Skeletal muscle satellite cell (primary cell): ENCODE data around the gene TRIM28.
"Not testable (repeated sequence)": the region's sequence is repeated elsewhere in the genome, so short reads cannot be mapped to it uniquely, and the experiment has no call there.

Experiments
- H3K27me3 ChIP-seq: 2 replicates; pipeline ENCODE4 v1.7.0; 2013; ENCODE audit warnings: low read length; ENCODE audit not compliant: control insufficient read depth, insufficient read depth
- H3K36me3 ChIP-seq: 2 replicates; pipeline ENCODE4 v1.7.0; 2013; ENCODE audit warnings: mild to moderate bottlenecking, control low read depth, low read length; ENCODE audit not compliant: insufficient read depth
- H3K4me1 ChIP-seq: 2 replicates; pipeline ENCODE4 v1.7.0; 2013; ENCODE audit warnings: low read length; ENCODE audit not compliant: control insufficient read depth, insufficient read depth
- H3K4me2 ChIP-seq: 2 replicates; pipeline ENCODE4 v1.7.0; 2013; ENCODE audit warnings: mild to moderate bottlenecking, low read length
- H3K4me3 ChIP-seq: 2 replicates; pipeline ENCODE4 v1.7.0; 2013; ENCODE audit warnings: low read length
- H3K9ac ChIP-seq: 2 replicates; pipeline ENCODE4 v1.7.0; 2013; ENCODE audit warnings: mild to moderate bottlenecking, low read depth, low read length, moderate library complexity
- H3K9me3 ChIP-seq: replicated peaks from 2 replicates; pipeline ENCODE4 v1.7.0; 2013; ENCODE audit warnings: mild to moderate bottlenecking, control low read depth, low read length

TRIM28 gene

DNA sequence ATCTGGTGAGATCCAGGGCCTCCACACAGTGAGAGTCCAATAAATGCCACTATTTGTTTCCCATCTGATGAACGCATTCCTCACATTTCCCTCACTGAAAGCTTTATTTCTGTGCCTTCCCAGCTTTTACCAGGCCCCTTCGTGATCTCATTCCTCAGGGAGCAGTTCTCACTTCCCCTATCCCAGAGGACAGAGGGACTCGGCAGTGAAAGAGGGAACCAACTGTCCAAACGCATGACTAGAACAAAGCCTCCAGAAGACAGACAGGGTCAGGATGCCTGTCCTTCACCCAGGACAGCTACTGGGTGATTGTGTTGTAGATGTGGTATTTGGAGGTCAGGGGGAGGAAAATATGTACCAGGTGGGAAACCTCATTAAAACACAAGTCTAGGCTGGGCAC, 22.2 kb upstream of the TRIM28 start:
- Histone ChIP-seq H3K36me3 (peaks cover 7% of the 10 kb centered on the region), H3K4me2 (no peak overlapping the region), H3K9ac (no peak overlapping the region), H3K9me3 (no peaks in the 10 kb centered on the region), H3K4me1 (peaks cover 12% of the 10 kb centered on the region), H3K27me3 (no peaks in the 10 kb centered on the region), H3K4me3 (no peak overlapping the region)

- Histone ChIP-seq H3K9ac (no peak overlapping the region), H3K4me1 (peaks cover 7% of the 10 kb centered on the region), H3K36me3 (no peaks in the 10 kb centered on the region), H3K4me2 (no peak overlapping the region), H3K9me3 (no peaks in the 10 kb centered on the region), H3K4me3 (no peak overlapping the region), H3K27me3 (no peaks in the 10 kb centered on the region)
These were observed 21.2 kb upstream of the TRIM28 start for GRCh38 chr19:58522709-58523108.

DNA sequence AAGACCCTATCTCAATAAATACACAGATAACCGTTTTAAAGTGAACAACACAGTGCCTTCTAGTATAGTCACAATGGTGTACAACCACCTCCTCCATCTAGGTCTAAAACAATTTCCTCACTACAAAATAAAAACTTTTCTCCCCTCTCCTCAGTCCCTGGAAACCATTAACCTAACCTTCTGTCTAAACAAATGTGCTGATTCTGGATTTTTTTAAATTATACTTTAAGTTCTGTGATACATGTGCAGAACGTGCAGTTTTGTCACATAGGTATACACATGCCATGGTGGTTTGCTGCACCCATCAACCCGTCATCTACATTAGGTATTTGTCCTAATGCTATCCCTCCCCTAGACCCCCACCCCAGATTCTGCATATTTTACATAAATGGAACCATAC, 14.5 kb upstream of the TRIM28 start:
- no peak overlapping the region for H3K9ac ChIP-seq
- H3K4me3 ChIP-seq, result no peak overlapping the region
- H3K36me3 ChIP-seq, result no peaks in the 10 kb centered on the region
- no peaks in the 10 kb centered on the region for H3K9me3 ChIP-seq
- H3K27me3 ChIP-seq, result peaks cover 28% of the 10 kb centered on the region
- H3K4me2 ChIP-seq, result no peak overlapping the region
- H3K4me1 ChIP-seq, result no peaks in the 10 kb centered on the region

- no peak overlapping the region for H3K4me2 ChIP-seq
- no peaks in the 10 kb centered on the region for H3K9me3 ChIP-seq
- H3K9ac ChIP-seq, result no peak overlapping the region
- no peak overlapping the region for H3K4me3 ChIP-seq
- H3K27me3 ChIP-seq, result peaks cover 28% of the 10 kb centered on the region
- no peaks in the 10 kb centered on the region for H3K36me3 ChIP-seq
- H3K4me1 ChIP-seq, result no peaks in the 10 kb centered on the region
These were observed 12.6 kb upstream of the TRIM28 start for GRCh38 chr19:58531034-58531840.

DNA sequence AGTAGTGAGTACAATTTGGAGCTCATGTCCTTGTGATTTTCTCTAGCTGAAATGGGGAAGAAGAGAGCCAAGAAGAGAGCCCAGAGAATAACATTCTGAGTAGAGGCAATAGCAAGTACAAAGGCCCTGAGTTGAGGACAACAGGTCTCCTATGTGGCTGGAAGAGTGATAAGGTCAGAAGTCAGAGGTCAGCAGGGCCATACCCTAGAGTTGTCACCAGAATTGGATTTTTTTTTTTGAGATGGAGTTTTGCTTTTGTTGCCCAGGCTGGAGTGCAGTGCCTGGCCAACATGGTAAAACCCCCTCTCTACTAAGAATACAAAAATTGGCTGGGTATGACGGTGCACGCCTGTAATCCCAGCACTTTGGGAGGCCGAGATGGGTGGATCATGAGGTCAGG, 8.0 kb upstream of the TRIM28 start:
- Histone ChIP-seq H3K9ac (no peak overlapping the region), H3K27me3 (peaks cover 55% of the 10 kb centered on the region), H3K4me3 (no peak overlapping the region), H3K9me3 (no peaks in the 10 kb centered on the region), H3K4me1 (no peaks in the 10 kb centered on the region), H3K36me3 (no peaks in the 10 kb centered on the region), H3K4me2 (no peak overlapping the region)

DNA sequence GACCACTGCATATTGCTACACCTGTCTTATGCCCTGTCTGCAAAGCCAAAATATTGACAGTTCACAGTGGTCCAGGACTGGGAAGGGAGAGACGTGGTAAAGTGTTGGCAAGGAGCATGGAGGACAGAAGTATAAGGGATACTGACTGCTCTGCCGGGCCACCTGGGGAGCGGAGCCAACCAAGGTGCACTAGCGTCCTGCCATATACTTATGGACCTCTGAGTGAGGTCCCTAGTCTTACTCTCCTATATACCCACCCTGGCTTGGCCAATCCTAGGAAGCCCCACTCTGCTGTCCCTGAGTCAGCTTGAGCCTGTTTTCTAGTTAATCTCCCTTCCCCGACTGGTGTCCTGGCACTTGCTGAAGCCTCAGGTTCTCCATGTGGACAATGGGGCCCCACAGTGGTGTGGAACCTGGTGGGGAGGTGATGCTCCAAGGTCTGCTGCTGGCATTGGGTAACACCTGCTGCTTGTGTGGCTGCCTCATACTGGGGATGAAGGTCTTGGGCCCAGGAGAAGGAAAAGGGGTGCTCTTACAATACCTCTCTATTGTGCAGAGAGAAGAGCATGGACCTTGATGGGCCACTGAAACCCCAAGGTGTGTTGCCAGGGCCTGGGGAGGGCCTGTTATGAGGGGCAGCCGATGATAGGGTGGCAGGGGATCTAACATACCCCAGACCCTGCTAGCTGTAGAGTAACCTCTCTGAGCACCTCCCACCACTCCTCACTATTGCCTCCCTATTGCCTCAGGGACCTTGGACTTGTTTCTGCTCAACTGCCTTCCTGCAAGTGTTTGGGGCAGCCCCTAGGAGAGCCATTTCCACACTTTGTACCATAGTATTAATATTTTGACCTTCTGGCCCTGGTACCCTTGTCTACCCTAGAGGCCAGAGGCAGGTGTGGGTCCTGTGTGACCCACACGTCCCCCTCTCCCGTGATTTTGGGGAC, 6.7 kb upstream of the TRIM28 start:
- no peak overlapping the region for H3K9ac ChIP-seq
- peaks cover 42% of the 10 kb centered on the region for H3K27me3 ChIP-seq
- no peaks in the 10 kb centered on the region for H3K4me1 ChIP-seq
- no peak overlapping the region for H3K4me2 ChIP-seq
- H3K36me3 ChIP-seq, result no peaks in the 10 kb centered on the region
- H3K4me3 ChIP-seq, result no peak overlapping the region
- H3K9me3 ChIP-seq, result no peaks in the 10 kb centered on the region

- Histone ChIP-seq H3K9ac (no peak overlapping the region), H3K4me2 (peak overlapping the region; percentile 59), H3K36me3 (no peaks in the 10 kb centered on the region), H3K9me3 (no peaks in the 10 kb centered on the region), H3K4me3 (no peak overlapping the region), H3K4me1 (no peaks in the 10 kb centered on the region), H3K27me3 (peaks cover 35% of the 10 kb centered on the region)
These were observed 5.4 kb upstream of the TRIM28 start for GRCh38 chr19:58538257-58539168.

GRCh38 chr19:58539169-58539559, 4.7 kb upstream of the TRIM28 start:
- H3K4me1 ChIP-seq, H3K4me2 ChIP-seq, H3K9ac ChIP-seq, H3K9me3 ChIP-seq, H3K36me3 ChIP-seq, H3K4me3 ChIP-seq: not testable (repeated sequence)
- H3K27me3 ChIP-seq, result peaks cover 30% of the 10 kb centered on the region

- Histone ChIP-seq H3K27me3 (peaks cover 20% of the 10 kb centered on the region), H3K36me3 (peaks cover 22% of the 10 kb centered on the region), H3K4me2 (peak overlapping the region; percentile 99), H3K4me1 (peaks cover 20% of the 10 kb centered on the region)
- not testable (repeated sequence) for H3K4me3 ChIP-seq, H3K9me3 ChIP-seq, H3K9ac ChIP-seq
These were observed 1.1 kb upstream of the TRIM28 start for GRCh38 chr19:58542641-58543372.

DNA sequence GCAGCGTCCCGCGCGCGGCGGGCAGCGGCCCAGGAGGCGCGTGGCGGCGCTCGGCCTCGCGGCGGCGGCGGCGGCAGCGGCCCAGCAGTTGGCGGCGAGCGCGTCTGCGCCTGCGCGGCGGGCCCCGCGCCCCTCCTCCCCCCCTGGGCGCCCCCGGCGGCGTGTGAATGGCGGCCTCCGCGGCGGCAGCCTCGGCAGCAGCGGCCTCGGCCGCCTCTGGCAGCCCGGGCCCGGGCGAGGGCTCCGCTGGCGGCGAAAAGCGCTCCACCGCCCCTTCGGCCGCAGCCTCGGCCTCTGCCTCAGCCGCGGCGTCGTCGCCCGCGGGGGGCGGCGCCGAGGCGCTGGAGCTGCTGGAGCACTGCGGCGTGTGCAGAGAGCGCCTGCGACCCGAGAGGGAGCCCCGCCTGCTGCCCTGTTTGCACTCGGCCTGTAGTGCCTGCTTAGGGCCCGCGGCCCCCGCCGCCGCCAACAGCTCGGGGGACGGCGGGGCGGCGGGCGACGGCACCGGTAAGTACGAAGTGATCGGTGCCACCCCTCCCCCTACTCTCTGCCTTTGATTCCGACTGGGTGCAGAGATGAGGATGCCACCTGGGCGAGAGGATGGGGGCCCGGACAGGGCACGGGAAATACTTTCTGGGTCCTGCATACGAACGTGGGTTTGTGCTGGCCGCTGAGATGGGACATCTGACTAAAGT, 874 bp downstream of the TRIM28 start:
- H3K9me3 ChIP-seq, result no peaks in the 10 kb centered on the region
- peak overlapping the region; percentile 99 for H3K4me2 ChIP-seq
- peaks cover under 1% of the 10 kb centered on the region for H3K27me3 ChIP-seq
- H3K4me1 ChIP-seq, result peaks cover 20% of the 10 kb centered on the region
- peak overlapping the region; percentile 95 for H3K9ac ChIP-seq
- peak overlapping the region; percentile 99 for H3K4me3 ChIP-seq
- H3K36me3 ChIP-seq, result peaks cover 41% of the 10 kb centered on the region
